ENCODE measurements around the gene ZNF585A. TPM values are rescaled to one million over a fixed set of nuclear protein-coding genes. Genes with fewer than 3 reads are reported as not detected.
"Not testable (repeated sequence)": the region's sequence is repeated elsewhere in the genome, so short reads cannot be mapped to it uniquely, and the experiment has no call there.

Gene ZNF585A
- total and polyA plus RNA-seq, 11 donors, result 6.5 to 22.2 (median 12.3) TPM

GRCh38 chr19:37136111-37136510, 36.4 kb downstream of the ZNF585A start:
- TF ChIP-seq POLR2A (IDR thresholded peaks at IDR 0.05), result no peak
- no peaks in the 10 kb centered on the region for H3K27me3 ChIP-seq
- H3K4me1 ChIP-seq, result no peaks in the 10 kb centered on the region
- DNase-seq, result no peak
- peaks cover 7 to 100% (median 97%) of the 10 kb centered on the region in 12 donors for H3K9me3 ChIP-seq
- peaks cover 0 to 12% (median 0%) of the 10 kb centered on the region in 9 donors for H3K36me3 ChIP-seq
- intact Hi-C loops (cut with DNase I), result loop anchor here in 2 of 10 donors (10.0 kb wide), 3 partner anchors 241 to 669 kb away; no protein-coding TSS in a partner anchor
- no peak for ATAC-seq
- no peak overlapping the region for H3K4me3 ChIP-seq
- no peak overlapping the region for H3K27ac ChIP-seq
- WGBS, 4 donors, result 13 to 23% (median 18%) methylated on average over 1 of the region's 1 CpG

- Histone ChIP-seq H3K36me3 (peaks cover 15 to 84% (median 21%) of the 10 kb centered on the region in 9 donors), H3K4me3 (no peak overlapping the region), H3K27ac (no peak overlapping the region), H3K27me3 (no peaks in the 10 kb centered on the region), H3K4me1 (no peaks in the 10 kb centered on the region), H3K9me3 (peaks cover 12 to 100% (median 100%) of the 10 kb centered on the region in 12 donors)
- ATAC-seq, result no peak
- 85 to 99% (median 96%) methylated on average over 3 of the region's 3 CpGs for WGBS, 4 donors
- DNase-seq, result no peak
- intact Hi-C loops (cut with DNase I), result no loop called here
- no peak for TF ChIP-seq POLR2A (IDR thresholded peaks at IDR 0.05)
These were observed 43.7 kb downstream of the ZNF585A start for GRCh38 chr19:37128821-37129177.

GRCh38 chr19:37127999-37128820, 44.3 kb downstream of the ZNF585A start:
- DNase-seq, result no peak
- H3K9me3 ChIP-seq, result peaks cover 12 to 100% (median 100%) of the 10 kb centered on the region in 12 donors
- WGBS, 4 donors, result 95 to 98% (median 98%) methylated on average over 12 of the region's 12 CpGs
- intact Hi-C loops (cut with DNase I), result no loop called here
- peaks cover 15 to 80% (median 21%) of the 10 kb centered on the region in 9 donors for H3K36me3 ChIP-seq
- H3K27ac ChIP-seq, result no peak overlapping the region
- H3K4me1 ChIP-seq, result no peaks in the 10 kb centered on the region
- no peak for ATAC-seq
- no peak overlapping the region for H3K4me3 ChIP-seq
- H3K27me3 ChIP-seq, result no peaks in the 10 kb centered on the region
- TF ChIP-seq POLR2A (IDR thresholded peaks at IDR 0.05) (no peak), CTCF (IDR thresholded peaks at IDR 0.05) (no peak)

GRCh38 chr19:37122093-37122492, 50.4 kb downstream of the ZNF585A start:
- intact Hi-C loops (cut with DNase I); H3K27ac ChIP-seq; DNase-seq; H3K4me3 ChIP-seq; H3K27me3 ChIP-seq; ATAC-seq; H3K4me1 ChIP-seq: not testable (repeated sequence)
- 92 to 100% (median 94%) methylated on average over 2 to 3 of the region's 3 CpGs for WGBS, 4 donors
- Histone ChIP-seq H3K36me3 (peaks cover under 1 to 45% (median 6%) of the 10 kb centered on the region in 9 donors), H3K9me3 (peaks cover 5 to 93% (median 71%) of the 10 kb centered on the region in 12 donors)

GRCh38 chr19:37114001-37114400, 58.5 kb downstream of the ZNF585A start:
- DNase-seq, result no peak
- Histone ChIP-seq H3K4me3 (no peak overlapping the region), H3K4me1 (no peaks in the 10 kb centered on the region), H3K9me3 (peaks cover 5 to 100% (median 89%) of the 10 kb centered on the region in 12 donors), H3K27me3 (no peaks in the 10 kb centered on the region), H3K36me3 (peaks cover 4 to 87% (median 26%) of the 10 kb centered on the region in 9 donors), H3K27ac (no peak overlapping the region)
- TF ChIP-seq POLR2A (IDR thresholded peaks at IDR 0.05), result no peak
- peak in 3 of 12 donors; percentile 8 to 37 (median 30) for TF ChIP-seq CTCF (IDR thresholded peaks at IDR 0.05)
- intact Hi-C loops (cut with DNase I), result no loop called here
- ATAC-seq, result no peak
- 90 to 96% (median 93%) methylated on average over 9 of the region's 9 CpGs for WGBS, 4 donors
